AG09309 (cell line): ENCODE data around the gene EIF2S2.
"Not testable (repeated sequence)": the region's sequence is repeated elsewhere in the genome, so short reads cannot be mapped to it uniquely, and the experiment has no call there.

Experiments used
- DNase-seq: peaks from one replicate; pipeline ENCODE4 v3.0.0-alpha.2; 2010; ENCODE audit warnings: low read depth
- H3K4me3 ChIP-seq: 2 replicates; pipeline ENCODE4 v1.5.1; 2011; ENCODE audit warnings: mild to moderate bottlenecking, low read depth, low read length, moderate library complexity; ENCODE audit not compliant: control insufficient read depth
- TF ChIP-seq, protein P1 (sequence below): IDR thresholded peaks from 2 replicates; pipeline ENCODE4 v1.5.1; 2011; ENCODE audit warnings: mild to moderate bottlenecking, low read depth, low read length, inconsistent platforms; ENCODE audit not compliant: insufficient read depth, control insufficient read depth; ENCODE audit errors: missing control alignments

Gene EIF2S2

DNA sequence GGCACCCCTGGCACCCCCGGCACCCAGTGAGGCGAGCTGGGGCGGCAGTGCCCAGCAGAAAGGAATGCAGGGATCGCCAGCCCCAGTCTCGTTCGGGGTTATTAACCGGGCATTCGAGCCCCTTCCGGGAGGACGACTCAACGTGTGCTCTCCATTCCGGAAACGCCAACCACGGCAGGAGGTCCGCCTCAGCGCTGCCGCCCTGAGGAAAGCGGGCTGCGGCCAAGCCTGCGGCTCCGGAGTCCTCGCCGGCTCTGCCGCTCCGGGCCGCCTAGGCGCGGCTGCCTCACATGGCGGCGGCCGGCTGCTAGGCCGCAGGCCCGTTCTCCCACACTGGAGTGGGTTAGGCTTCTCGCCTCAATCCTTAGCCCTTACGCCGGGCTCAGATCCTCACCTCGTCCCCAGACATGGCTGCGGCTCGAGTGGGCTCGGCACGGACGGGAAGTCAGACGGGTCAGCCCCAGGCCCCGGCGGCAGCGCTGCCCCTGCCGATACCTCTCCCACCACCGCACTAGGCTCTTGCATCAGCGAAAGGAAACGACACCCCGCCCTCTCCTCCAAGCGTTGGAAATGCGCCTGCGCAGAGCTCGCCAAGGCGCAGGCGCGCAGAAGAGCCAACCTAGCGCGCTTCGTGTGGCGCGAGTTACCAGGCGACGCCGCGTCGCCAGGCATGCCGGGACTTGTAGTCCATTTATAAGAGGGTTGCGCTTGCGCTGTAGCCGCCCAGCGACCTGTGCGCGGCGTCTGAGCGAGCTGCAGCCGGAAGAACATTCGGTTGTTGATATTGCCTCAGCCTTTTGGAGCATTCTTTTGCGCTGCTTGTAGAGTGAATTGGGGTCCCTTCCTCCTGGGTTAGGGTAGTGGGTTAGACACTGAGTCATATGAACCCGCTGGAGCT lies at the start of gene EIF2S2:
EIF2S2 (minus strand) TSS at position 542 of the 898 bp plus-strand sequence; CDS start at position 409, 133 bp downstream.
- H3K4me3 ChIP-seq: peak within 1 kb of the TSS; percentile 86
- peak; percentile 96 for DNase-seq
- TF ChIP-seq, protein P1, sequence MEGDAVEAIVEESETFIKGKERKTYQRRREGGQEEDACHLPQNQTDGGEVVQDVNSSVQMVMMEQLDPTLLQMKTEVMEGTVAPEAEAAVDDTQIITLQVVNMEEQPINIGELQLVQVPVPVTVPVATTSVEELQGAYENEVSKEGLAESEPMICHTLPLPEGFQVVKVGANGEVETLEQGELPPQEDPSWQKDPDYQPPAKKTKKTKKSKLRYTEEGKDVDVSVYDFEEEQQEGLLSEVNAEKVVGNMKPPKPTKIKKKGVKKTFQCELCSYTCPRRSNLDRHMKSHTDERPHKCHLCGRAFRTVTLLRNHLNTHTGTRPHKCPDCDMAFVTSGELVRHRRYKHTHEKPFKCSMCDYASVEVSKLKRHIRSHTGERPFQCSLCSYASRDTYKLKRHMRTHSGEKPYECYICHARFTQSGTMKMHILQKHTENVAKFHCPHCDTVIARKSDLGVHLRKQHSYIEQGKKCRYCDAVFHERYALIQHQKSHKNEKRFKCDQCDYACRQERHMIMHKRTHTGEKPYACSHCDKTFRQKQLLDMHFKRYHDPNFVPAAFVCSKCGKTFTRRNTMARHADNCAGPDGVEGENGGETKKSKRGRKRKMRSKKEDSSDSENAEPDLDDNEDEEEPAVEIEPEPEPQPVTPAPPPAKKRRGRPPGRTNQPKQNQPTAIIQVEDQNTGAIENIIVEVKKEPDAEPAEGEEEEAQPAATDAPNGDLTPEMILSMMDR: no peak

DNA sequence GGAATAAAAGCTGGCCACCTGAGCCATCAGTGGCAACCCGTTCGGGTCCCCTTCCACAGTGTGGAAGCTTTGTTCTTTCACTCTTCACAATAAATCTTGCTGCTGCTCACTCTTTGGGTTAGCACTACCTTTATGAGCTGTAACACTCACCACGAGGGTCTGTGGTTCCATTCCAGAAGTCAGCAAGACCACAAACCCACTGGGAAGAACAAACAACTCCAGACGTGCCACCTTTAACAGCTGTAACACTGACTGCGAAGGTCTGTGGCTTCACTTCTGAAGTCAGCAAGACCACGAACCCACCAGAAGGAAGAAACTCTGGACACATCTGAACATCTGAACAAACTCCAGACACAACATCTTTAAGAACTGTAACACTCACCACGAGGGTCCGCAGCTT lies 45.7 kb upstream of the EIF2S2 start:
- not testable (repeated sequence) for DNase-seq, H3K4me3 ChIP-seq

- no peak for DNase-seq
- H3K4me3 ChIP-seq: no peak overlapping the region
- TF ChIP-seq, protein P1: no peak
These were observed 43.8 kb upstream of the EIF2S2 start for GRCh38 chr20:34155836-34156235.

DNA sequence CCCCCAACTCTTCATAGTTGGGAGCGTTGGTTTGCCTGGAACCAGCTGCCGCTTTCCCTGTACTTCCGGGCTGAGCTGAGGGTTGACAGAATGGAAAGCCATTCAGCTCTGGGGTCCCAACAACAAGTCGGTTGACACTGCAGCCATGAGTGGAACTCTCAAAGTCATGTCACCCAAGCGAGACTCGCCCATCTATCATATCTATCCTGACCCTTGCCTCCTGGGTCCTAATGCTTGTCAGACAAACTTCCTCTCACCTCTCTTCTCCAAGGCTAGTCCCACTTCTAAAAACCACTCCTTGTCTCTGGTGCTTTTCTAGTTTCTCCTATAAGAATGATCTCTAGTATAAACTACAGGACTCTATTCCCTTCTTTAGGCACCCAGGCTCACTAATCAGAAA lies 41.1 kb upstream of the EIF2S2 start:
- H3K4me3 ChIP-seq, DNase-seq: not testable (repeated sequence)

DNA sequence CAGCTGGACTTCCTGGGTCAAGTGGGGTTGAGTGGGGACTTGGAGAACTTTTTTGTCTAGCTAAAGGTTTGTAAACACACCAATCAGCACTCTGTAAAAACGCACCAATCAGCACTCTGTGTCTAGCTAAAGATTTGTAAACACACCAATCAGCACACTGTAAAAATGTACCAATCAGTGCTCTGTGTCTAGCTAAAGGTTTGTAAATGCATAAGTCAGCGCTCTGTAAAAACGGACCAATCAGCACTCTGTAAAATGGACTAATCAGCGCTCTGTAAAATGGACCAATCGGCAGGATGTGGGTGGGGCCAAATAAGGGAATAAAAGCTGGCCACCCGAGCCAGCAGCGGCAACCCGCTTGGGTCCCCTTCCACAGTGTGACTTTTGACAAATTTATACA lies 40.0 kb upstream of the EIF2S2 start:
- DNase-seq, H3K4me3 ChIP-seq: not testable (repeated sequence)

DNA sequence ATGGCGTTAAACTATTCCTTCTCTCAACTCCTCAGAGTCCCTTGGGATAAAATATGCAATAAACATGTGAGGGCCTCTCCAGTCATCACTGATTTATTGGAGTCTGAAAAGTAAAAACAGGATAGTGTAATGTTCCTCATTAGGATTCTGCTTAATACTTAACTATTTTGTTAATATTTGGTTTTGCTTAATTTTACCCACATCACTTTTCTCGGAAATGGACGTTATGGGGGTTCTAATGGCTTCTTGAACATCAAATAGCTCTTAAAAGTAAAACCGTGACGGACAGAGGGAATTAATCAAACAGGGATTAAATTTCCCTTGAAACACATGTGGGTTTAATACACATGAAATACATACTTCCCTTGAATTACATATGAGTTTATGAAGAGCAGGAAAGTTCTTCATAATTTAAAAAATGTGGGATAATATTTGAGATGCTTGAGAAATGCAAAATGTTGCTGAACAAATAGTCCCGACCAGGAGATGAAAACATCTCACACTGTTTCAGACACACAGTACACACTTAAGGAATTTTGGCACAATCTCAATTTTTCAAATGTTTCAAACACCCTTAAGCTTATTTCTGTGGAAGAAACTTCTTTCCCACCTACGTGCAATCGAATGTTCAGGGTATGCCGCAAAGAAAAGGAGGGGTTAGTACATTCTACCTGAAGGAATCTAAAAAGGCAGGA lies 38.4 kb upstream of the EIF2S2 start:
- TF ChIP-seq, protein P1: no peak
- no peak for DNase-seq
- no peak overlapping the region for H3K4me3 ChIP-seq

DNA sequence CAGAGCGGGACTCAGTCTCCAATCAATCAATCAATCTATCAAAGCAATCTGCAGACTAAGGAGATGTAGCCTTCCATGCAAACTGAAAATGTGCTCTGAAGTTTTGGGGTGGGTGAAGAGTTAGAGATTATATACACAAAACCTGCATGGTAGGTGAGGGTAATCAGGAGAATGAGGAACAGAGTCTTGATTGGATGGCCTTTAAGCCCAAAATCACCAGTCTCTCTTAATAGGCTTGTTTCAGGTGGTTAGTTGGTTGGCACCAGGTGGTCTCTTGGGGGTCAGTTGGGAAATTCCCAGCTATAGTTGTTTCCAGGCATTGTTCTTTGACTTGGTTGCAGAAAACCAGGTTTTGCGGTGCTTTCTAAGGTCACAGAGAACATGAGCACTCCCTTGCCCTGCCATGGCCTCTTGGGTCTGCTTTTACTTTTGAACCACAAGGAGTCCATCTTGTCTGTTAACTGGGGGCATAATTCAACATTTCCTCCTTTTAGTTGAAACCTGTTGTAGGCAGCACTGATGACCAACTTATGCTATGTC lies 33.3 kb upstream of the EIF2S2 start:
- H3K4me3 ChIP-seq: no peak overlapping the region
- DNase-seq: no peak
- TF ChIP-seq, protein P1: no peak

DNA sequence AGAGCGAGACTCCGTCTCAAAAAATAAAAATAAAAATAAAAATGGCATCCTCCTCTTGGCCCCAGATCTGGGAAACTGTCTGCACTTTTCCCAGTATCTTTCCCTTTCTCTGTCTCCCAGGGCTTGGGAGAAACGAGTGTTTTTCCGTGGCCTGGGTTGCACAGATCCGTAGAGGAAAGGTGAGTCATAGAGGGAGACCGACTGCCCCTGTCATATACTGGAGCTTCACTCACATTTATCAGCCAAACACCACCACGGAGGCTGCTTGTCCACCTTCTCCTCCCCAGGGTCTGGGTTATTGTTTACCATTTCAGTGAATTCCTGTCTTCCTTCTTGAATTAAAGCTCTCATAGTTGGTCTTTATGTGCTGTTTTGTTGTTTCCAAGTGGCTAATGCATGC lies 31.9 kb upstream of the EIF2S2 start:
- no peak overlapping the region for H3K4me3 ChIP-seq
- DNase-seq: no peak
- TF ChIP-seq, protein P1: no peak
